GM12878 (cell line): ENCODE data around the gene ASAP2. TPM values are rescaled to one million over a fixed set of nuclear protein-coding genes. Genes with fewer than 3 reads are reported as not detected.

Experiments
- ATAC-seq: fragments of 200-7000 bp; cut with Tn5 transposase; 3 replicates; pipeline ENCODE4 v1.9.1; 2020; ENCODE audit warnings: mild to moderate bottlenecking, moderate library complexity
- BruUV-seq: library from RNA; stranded (reverse); fragments of 400-500 nt; replicated peaks from 2 replicates; lab custom pipeline; 2021; lab: Mats Ljungman, UMichigan
- CTCF ChIA-PET: fragments of 300-600 bp; sonication (Branson Sonifier 250); formaldehyde crosslinking; extraction: SDS; loops from one replicate; lab custom pipeline; 2021; ENCODE audit warnings: inconsistent platforms; lab: Yijun Ruan, JAX
- POLR2A ChIA-PET: fragments of 350-600 bp; formaldehyde crosslinking; extraction: SDS; loops from one replicate; lab custom pipeline; 2021; ENCODE audit warnings: inconsistent platforms; lab: Charles Lee
- RAD21 ChIA-PET: fragments of 300-600 bp; sonication (Branson Sonifier 250); formaldehyde crosslinking; loops from one replicate; lab custom pipeline; 2023; ENCODE audit warnings: antibody characterized with exemption; ENCODE audit not compliant: unreplicated experiment; lab: Charles Lee
- SMC1A ChIA-PET: fragments of 300-600 bp; sonication (Branson Sonifier 250); formaldehyde crosslinking; loops from one replicate; lab custom pipeline; 2023; ENCODE audit not compliant: unreplicated experiment, uncharacterized antibody; lab: Charles Lee
- DNase-seq: peaks from one replicate; pipeline ENCODE4 v3.0.0-alpha.2; 2011; ENCODE audit warnings: low read depth, low spot score
- FAIRE-seq: peaks from 3 replicates; lab custom pipeline; 2011; peaks lifted over from hg19 to GRCh38; lab: Jason Lieb, UNC
- H2AFZ ChIP-seq: 2 replicates; pipeline ENCODE4 v1.6.0; 2011; ENCODE audit warnings: low read depth, low read length, control low read depth; ENCODE audit not compliant: control insufficient read depth
- H3K27ac ChIP-seq: 2 replicates; pipeline ENCODE4 v1.5.1; 2011; ENCODE audit warnings: control low read depth; ENCODE audit not compliant: control insufficient read depth, insufficient read depth
- H3K27me3 ChIP-seq, 2 experiments: replicated peaks in 1 of 2; 2 replicates each; pipeline versions ENCODE4 v1.6.0 to v1.6.1; 2011; ENCODE audit warnings: low read length in 1 of 2; ENCODE audit not compliant: control insufficient read depth in 2 of 2, insufficient read depth in 2 of 2
- H3K36me3 ChIP-seq, 2 experiments: 2 replicates each; pipeline ENCODE4 v1.5.1; 2011; ENCODE audit warnings: low read length in 1 of 2; ENCODE audit not compliant: control insufficient read depth in 2 of 2, insufficient read depth in 2 of 2
- H3K4me1 ChIP-seq: 2 replicates; pipeline ENCODE4 v1.6.1; 2011; ENCODE audit warnings: mild to moderate bottlenecking, low read length, moderate library complexity, mixed read lengths; ENCODE audit not compliant: control insufficient read depth, insufficient read depth
- H3K4me2 ChIP-seq: 2 replicates; pipeline ENCODE4 v1.6.0; 2011; ENCODE audit warnings: control low read depth; ENCODE audit not compliant: control insufficient read depth, insufficient read depth
- H3K4me3 ChIP-seq: fragments of 200-600 bp; sonication (generic); 2 replicates; pipeline ENCODE4 v1.5.1; 2016
- H3K79me2 ChIP-seq: 2 replicates; pipeline ENCODE4 v1.6.0; 2011; ENCODE audit warnings: low read length; ENCODE audit not compliant: control insufficient read depth, insufficient read depth
- H3K9ac ChIP-seq: 2 replicates; pipeline ENCODE4 v1.8.0; 2011; ENCODE audit warnings: low read length, control low read depth, mixed read lengths; ENCODE audit not compliant: control insufficient read depth, insufficient read depth
- H3K9me3 ChIP-seq: replicated peaks from 3 replicates; pipeline ENCODE4 v1.5.1; 2011; ENCODE audit warnings: mild to moderate bottlenecking, low read length; ENCODE audit not compliant: control insufficient read depth, insufficient read depth
- H4K20me1 ChIP-seq: 2 replicates; pipeline ENCODE4 v1.6.0; 2011; ENCODE audit not compliant: control insufficient read depth, insufficient read depth
- CUX1 ChIP-seq: IDR thresholded peaks from 2 replicates; pipeline ENCODE4 v1.6.1; 2012; ENCODE audit warnings: improper control_type of control experiment, low read depth, low read length; ENCODE audit not compliant: insufficient replicate concordance
- FOS ChIP-seq: IDR thresholded peaks from 3 replicates; pipeline ENCODE4 v1.6.1; 2011; ENCODE audit warnings: borderline replicate concordance; ENCODE audit not compliant: insufficient read length; ENCODE audit errors: extremely low read depth
- KAT2A ChIP-seq: conservative IDR thresholded peaks from 2 replicates; pipeline ENCODE4 v1.6.1; 2011; ENCODE audit warnings: low read depth, low read length; ENCODE audit not compliant: control insufficient read depth
- MEF2A ChIP-seq: IDR thresholded peaks from 2 replicates; pipeline ENCODE4 v1.6.1; 2011; ENCODE audit warnings: low read depth, mild to moderate bottlenecking, low read length, moderate library complexity; ENCODE audit not compliant: insufficient read depth
- MXI1 ChIP-seq: fragments of 150-350 bp; IDR thresholded peaks from 2 replicates; pipeline ENCODE4 v1.6.1; 2011; ENCODE audit warnings: low read depth, mild to moderate bottlenecking, inconsistent platforms, low read length, improper control_type of control experiment
- PAX8 ChIP-seq: fragments of 450-650 bp; IDR thresholded peaks from 2 replicates; pipeline ENCODE4 v1.6.1; 2017; ENCODE audit warnings: mild to moderate bottlenecking, moderate library complexity
- POLR2AphosphoS2 ChIP-seq: IDR thresholded peaks from 2 replicates; pipeline ENCODE4 v1.6.1; 2011; ENCODE audit warnings: low read depth, mild to moderate bottlenecking, low read length, improper control_type of control experiment, moderate library complexity
- SREBF2 ChIP-seq: IDR thresholded peaks from 2 replicates; pipeline ENCODE4 v1.6.1; 2012; ENCODE audit warnings: mild to moderate bottlenecking, low read length
- STAT3 ChIP-seq: IDR thresholded peaks from 2 replicates; pipeline ENCODE4 v1.6.1; 2011; ENCODE audit warnings: low read depth, low read length, improper control_type of control experiment
- ZNF592 ChIP-seq: fragments of 450-650 bp; IDR thresholded peaks from 2 replicates; pipeline ENCODE4 v1.6.1; 2017; ENCODE audit warnings: mild to moderate bottlenecking, moderate library complexity
- WGBS: methylation state at CpG from one replicate; pipeline ENCODE4 v1.1.6; 2016; ENCODE audit warnings: low lambda C conversion rate; ENCODE audit not compliant: insufficient replicate concordance, insufficient coverage; ENCODE audit errors: missing lambda C conversion rate; 5-methylcytosine and 5-hydroxymethylcytosine counted together
- in situ Hi-C: fragments of 300-500 bp; cut with MboI; formaldehyde crosslinking; loops from 9 replicates; pipeline ENCODE4 v1.14.3; 2018; ENCODE audit warnings: mixed read lengths
- intact Hi-C: fragments of 100-400 bp; cut with micrococcal nuclease; formaldehyde crosslinking; loops from one replicate; pipeline ENCODE4 v1.14.2; 2022; ENCODE audit not compliant: unreplicated experiment
- polyA plus RNA-seq, 11 experiments: library from polyadenylated mRNA; depleted of rRNA in 4 of 11; unstranded in 6 of 11; stranded (reverse) in 5 of 11; fragments of >200 nt; fragmentation: Nextera tagmentation in 4 of 11; fragmentation: Illumina TruSeq in 1 of 11; extraction: Ambion mirVana in 4 of 11; extraction: Trizol in 1 of 11; gene quantifications; 1 replicate in 1 of 11; 2 replicates in 10 of 11; pipeline versions ENCODE4 v1.2.1 to v1.2.3, GENCODE V29; 2011 to 2016; ENCODE audit warnings: inconsistent platforms in 2 of 11, missing spikeins in 2 of 11, low read depth in 1 of 11
- total RNA-seq, 4 experiments: library from RNA; depleted of rRNA in 3 of 4; stranded (reverse); fragments of >200 nt in 3 of 4; fragmentation: Illumina TruSeq in 1 of 4; extraction: Trizol in 1 of 4; gene quantifications; 2 replicates each; pipeline versions ENCODE4 v1.2.1 to v1.2.3, GENCODE V29; 2013 to 2021

The ASAP2 gene
- total and polyA plus RNA-seq, 10 of the 15 experiments (the other 5 are each of a cell fraction or from before 2014, with no cell fraction given): 0.05 to 0.27 (median 0.07) TPM; not detected in 4

GRCh38 chr2:9388199-9388681 is 181.6 kb downstream of the ASAP2 start:
- no peak for TF ChIP-seq CUX1
- TF ChIP-seq ZNF592: no peak
- TF ChIP-seq MEF2A: no peak
- TF ChIP-seq MXI1: no peak
- TF ChIP-seq KAT2A: no peak
- no peak for TF ChIP-seq SREBF2
- no peak for TF ChIP-seq POLR2AphosphoS2
- TF ChIP-seq STAT3: no peak
- no peak for TF ChIP-seq FOS
- no peak for TF ChIP-seq PAX8
- intact Hi-C loops (no loop called here), in situ Hi-C loops (no loop called here)
- CTCF ChIA-PET: no interaction called here
- no peak overlapping the region for H3K4me3 ChIP-seq
- no TSS peak for BruUV-seq
- RAD21 ChIA-PET: no interaction called here
- DNase-seq: no peak
- H3K27me3 ChIP-seq: no peaks in the 10 kb centered on the region; a peak in 2 of 4 replicates
- no peak overlapping the region for H2AFZ ChIP-seq
- H3K4me2 ChIP-seq: no peak overlapping the region
- WGBS: 61% methylated on average over 11 of the region's 11 CpGs
- no peak for ATAC-seq
- no peaks in the 10 kb centered on the region for H3K36me3 ChIP-seq
- no peaks in the 10 kb centered on the region; the same call in 2 of the 3 replicates for H3K9me3 ChIP-seq
- no peaks in the 10 kb centered on the region for H3K79me2 ChIP-seq
- POLR2A ChIA-PET: no interaction called here
- SMC1A ChIA-PET: no interaction called here
- H3K9ac ChIP-seq: no peak overlapping the region
- FAIRE-seq: no peak
- no peaks in the 10 kb centered on the region for H4K20me1 ChIP-seq
- H3K27ac ChIP-seq: no peak overlapping the region
- H3K4me1 ChIP-seq: no peaks in the 10 kb centered on the region
